NCI-H146 (cell line): Measurements from ENCODE around the gene IFT122.

Experiments used
- DNase-seq: peaks from one replicate; lab custom pipeline; 2025; lab: John Stamatoyannopoulos, UW

IFT122 gene

GRCh38 chr3:129518038-129518561 lies 78.1 kb downstream of the IFT122 start:
- no peak for DNase-seq

DNA sequence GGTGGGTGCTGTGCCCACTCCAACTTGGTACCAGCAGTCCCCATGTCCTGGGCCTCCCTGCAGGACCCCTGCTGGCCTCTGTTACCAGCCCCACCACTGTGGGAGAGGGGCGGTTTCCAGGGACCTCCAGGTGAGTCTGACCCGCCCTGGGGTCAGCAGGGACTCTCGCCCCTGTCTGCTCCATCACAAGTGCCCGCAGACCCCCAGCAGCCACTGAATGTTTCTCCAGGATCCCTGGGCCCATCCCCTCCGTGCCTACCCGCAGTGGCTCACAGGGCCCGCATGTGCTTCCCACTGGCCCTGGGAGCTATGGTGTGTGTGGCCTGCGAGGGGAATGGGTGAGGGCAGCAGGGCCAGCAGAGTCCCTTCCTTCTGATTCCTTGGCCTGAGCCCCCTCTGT lies 78.6 kb downstream of the IFT122 start:
- no peak for DNase-seq

DNA sequence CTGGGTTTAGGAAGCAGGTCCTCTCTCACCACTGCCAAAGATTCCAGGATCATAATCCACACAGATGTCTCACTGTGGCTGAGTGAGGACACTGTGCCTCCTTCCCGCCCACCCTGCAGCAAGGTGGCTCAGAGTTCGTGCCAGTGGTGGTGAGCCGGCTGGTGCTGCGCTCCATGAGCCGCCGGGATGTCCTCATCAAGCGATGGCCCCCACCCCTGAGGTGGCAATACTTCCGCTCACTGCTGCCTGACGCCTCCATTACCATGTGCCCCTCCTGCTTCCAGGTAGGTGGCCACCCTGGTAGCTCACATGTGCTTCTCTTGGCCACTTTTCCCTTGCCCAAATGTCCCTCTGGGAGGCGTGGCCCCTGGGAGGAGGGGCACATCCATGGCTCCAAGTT lies 79.4 kb downstream of the IFT122 start:
- no peak for DNase-seq

- DNase-seq, result no peak
Measured at GRCh38 chr3:129519896-129520715, 80.1 kb downstream of the IFT122 start.

DNA sequence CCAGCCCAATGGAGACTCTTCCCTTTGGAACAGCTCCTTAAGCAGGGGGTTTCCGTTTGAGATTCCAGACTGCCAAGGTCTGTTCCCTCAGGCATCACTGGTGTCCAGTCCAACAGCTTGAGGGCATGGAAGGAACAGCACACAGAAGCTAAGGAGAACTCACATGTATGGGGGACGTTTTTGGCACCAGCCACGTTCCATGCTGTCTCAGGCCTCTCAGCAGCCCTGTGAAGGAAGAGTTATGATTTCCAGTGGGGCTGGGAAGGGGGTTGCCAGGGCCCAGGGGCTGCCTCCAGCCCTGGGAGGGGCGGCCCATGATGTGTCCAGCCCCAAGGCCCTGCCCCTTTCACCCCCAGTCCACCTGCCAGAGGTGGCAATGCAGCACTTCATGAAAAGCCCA lies 80.9 kb downstream of the IFT122 start:
- DNase-seq, result no peak

DNA sequence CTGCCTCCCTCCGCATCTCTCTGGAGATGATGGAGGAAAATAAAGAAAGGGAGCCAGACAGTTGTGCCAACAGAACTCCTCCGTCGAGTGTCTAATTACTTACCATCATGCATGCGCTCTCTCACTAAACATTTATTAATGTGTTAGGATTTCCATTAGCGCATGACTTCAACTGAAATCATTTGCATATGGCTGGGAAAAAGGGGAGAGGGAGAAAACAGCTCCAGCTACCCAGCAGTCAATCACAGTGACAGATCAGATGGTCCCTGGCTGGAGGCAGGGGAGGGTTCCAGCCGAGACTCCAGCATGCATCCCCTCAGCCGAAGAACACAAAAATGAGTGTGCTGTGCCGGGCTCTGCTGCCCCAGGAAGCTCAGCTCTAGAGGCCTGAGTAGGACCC lies 81.6 kb downstream of the IFT122 start:
- no peak for DNase-seq

DNA sequence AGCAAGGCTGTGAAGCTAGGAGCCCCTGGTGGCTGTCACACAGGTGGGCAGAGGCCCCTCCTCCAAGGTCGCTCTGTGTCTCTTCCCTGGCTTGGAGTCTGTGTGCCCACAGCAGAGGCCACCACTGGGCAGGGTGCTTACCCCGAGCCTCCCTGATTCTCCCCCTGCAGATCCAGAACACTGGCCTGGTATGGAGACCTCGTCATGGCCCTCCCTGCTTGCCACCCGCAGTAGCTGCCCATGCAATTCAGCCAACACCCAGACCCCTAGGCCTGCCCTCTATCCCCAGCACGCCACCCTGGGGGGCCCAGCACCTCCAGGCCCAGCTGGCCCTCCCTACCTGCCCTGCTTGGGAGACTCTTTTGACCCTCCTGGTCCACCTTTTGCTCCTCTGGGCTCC lies 82.9 kb downstream of the IFT122 start:
- no peak for DNase-seq

GRCh38 chr3:129524081-129524480 lies 84.1 kb downstream of the IFT122 start:
- DNase-seq, result no peak

- no peak for DNase-seq
Measured at GRCh38 chr3:129525341-129525968, 85.4 kb downstream of the IFT122 start.

GRCh38 chr3:129526121-129526900 lies 86.3 kb downstream of the IFT122 start:
- no peak for DNase-seq

DNA sequence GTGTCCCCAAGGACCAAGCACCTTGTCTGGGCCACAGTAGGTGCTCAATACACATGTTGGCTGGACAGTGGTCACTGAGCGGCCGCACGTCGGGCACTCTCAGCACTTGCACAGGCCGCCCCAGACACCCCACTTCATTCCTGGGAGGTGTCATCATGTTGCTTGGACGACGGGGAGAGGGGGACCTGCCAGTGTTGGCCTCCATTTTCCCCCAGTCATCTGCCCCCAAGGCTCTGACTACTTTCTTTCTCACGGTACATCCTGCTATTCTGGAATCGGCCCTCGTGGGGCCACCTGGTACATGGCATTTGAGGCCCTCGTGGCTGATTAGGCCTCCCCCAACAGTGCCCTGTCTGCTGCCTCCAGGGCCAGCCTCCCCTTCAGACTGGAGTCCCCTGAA lies 87.2 kb downstream of the IFT122 start:
- DNase-seq, result no peak

DNA sequence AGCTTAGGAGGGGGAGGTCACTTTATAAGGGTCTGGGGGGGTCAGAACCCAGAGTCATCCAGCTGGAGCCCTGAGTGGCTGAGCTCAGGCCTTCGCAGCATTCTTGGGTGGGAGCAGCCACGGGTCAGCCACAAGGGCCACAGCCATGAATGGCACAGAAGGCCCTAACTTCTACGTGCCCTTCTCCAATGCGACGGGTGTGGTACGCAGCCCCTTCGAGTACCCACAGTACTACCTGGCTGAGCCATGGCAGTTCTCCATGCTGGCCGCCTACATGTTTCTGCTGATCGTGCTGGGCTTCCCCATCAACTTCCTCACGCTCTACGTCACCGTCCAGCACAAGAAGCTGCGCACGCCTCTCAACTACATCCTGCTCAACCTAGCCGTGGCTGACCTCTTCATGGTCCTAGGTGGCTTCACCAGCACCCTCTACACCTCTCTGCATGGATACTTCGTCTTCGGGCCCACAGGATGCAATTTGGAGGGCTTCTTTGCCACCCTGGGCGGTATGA lies 88.6 kb downstream of the IFT122 start, which contains the start of gene RHO:
Gene RHO, plus strand, starts transcription at position 51 of the 512 bp plus-strand sequence. Its CDS starts 95 bp downstream, at position 146.
- no peak for DNase-seq

GRCh38 chr3:129529436-129530210 lies 89.6 kb downstream of the IFT122 start:
- no peak for DNase-seq

- DNase-seq, result no peak
Measured at GRCh38 chr3:129530251-129530791, 90.3 kb downstream of the IFT122 start.

- DNase-seq, result no peak
Measured at GRCh38 chr3:129530821-129531220, 90.8 kb downstream of the IFT122 start.

DNA sequence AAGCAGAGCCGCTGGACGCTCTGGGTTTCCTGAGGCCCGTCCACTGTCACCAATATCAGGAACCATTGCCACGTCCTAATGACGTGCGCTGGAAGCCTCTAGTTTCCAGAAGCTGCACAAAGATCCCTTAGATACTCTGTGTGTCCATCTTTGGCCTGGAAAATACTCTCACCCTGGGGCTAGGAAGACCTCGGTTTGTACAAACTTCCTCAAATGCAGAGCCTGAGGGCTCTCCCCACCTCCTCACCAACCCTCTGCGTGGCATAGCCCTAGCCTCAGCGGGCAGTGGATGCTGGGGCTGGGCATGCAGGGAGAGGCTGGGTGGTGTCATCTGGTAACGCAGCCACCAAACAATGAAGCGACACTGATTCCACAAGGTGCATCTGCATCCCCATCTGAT lies 91.7 kb downstream of the IFT122 start:
- no peak for DNase-seq

GRCh38 chr3:129532261-129532660 lies 92.2 kb downstream of the IFT122 start:
- no peak for DNase-seq

DNA sequence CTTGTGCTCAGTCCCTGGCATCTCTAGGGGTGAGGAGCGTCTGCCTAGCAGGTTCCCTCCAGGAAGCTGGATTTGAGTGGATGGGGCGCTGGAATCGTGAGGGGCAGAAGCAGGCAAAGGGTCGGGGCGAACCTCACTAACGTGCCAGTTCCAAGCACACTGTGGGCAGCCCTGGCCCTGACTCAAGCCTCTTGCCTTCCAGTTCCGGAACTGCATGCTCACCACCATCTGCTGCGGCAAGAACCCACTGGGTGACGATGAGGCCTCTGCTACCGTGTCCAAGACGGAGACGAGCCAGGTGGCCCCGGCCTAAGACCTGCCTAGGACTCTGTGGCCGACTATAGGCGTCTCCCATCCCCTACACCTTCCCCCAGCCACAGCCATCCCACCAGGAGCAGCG lies 93.4 kb downstream of the IFT122 start:
- no peak for DNase-seq

GRCh38 chr3:129534428-129535027 lies 94.5 kb downstream of the IFT122 start:
- DNase-seq, result no peak

GRCh38 chr3:129535075-129535474 lies 95.1 kb downstream of the IFT122 start:
- DNase-seq, result no peak

DNA sequence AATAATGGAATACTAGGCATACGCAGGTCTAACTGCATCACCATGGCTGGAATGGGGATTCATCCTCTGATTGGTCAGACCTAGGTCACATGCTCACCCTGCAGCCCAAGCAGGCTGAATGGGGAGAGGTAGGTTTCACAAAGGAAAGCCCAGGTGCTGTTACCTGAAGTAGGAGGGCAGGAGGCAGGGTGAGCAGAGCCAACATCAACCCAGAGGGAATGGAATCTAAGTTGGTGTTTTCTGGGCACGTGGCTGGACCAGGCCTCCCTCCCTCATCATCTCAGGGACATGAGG lies 96.3 kb downstream of the IFT122 start:
- peak; percentile 18 for DNase-seq
